Measurements from ENCODE around the gene CORO6.

CORO6 gene

GRCh38 chr17:29622337-29623282 is at the start of gene CORO6:
Gene CORO6, minus strand, starts transcription at chr17:29622912. Its CDS starts 1,491 bp downstream, at chr17:29621421.
- H3K27me3 ChIP-seq (ENCODE audit: control insufficient read depth, insufficient read depth, low read length), result peaks cover 3% of the 10 kb centered on the region; the same call in 1 of the 2 replicates
- H3K4me1 ChIP-seq (ENCODE audit: control insufficient read depth, insufficient read depth, low read length), result peaks cover 6% of the 10 kb centered on the region
- H3K4me3 ChIP-seq (ENCODE audit: low read length), result peak within 1 kb of the TSS; percentile 47
- no peak within 1 kb of the TSS for H3K27ac ChIP-seq (ENCODE audit: low read length)
- DNase-seq (ENCODE audit: low read depth, low spot score), result no peak
- H3K9me3 ChIP-seq (ENCODE audit: control insufficient read depth, insufficient read depth, low read length), result no peaks in the 10 kb centered on the region
- no CpG with 5 or more reads among the region's 77 CpGs for WGBS (ENCODE audit: insufficient coverage, insufficient read length)
- H3K36me3 ChIP-seq (ENCODE audit: control insufficient read depth, insufficient read depth, low read length), result no peaks in the 10 kb centered on the region

- no peaks in the 10 kb centered on the region for H3K4me1 ChIP-seq (ENCODE audit: control insufficient read depth, insufficient read depth, low read length)
- no peaks in the 10 kb centered on the region for H3K27me3 ChIP-seq (ENCODE audit: control insufficient read depth, insufficient read depth, low read length)
- DNase-seq (ENCODE audit: low read depth, low spot score), result no peak
- H3K27ac ChIP-seq (ENCODE audit: low read length), result no peak overlapping the region
- H3K4me3 ChIP-seq (ENCODE audit: low read length), result no peak overlapping the region
- no CpG with 5 or more reads among the region's 5 CpGs for WGBS (ENCODE audit: insufficient coverage, insufficient read length)
- no peaks in the 10 kb centered on the region for H3K36me3 ChIP-seq (ENCODE audit: control insufficient read depth, insufficient read depth, low read length)
- no peaks in the 10 kb centered on the region for H3K9me3 ChIP-seq (ENCODE audit: control insufficient read depth, insufficient read depth, low read length)
These were observed 48.9 kb upstream of the CORO6 start for GRCh38 chr17:29671661-29672060.

- no peaks in the 10 kb centered on the region for H3K9me3 ChIP-seq (ENCODE audit: control insufficient read depth, insufficient read depth, low read length)
- no peak overlapping the region for H3K4me3 ChIP-seq (ENCODE audit: low read length)
- no peaks in the 10 kb centered on the region for H3K4me1 ChIP-seq (ENCODE audit: control insufficient read depth, insufficient read depth, low read length)
- H3K27ac ChIP-seq (ENCODE audit: low read length), result no peak overlapping the region
- no peaks in the 10 kb centered on the region for H3K27me3 ChIP-seq (ENCODE audit: control insufficient read depth, insufficient read depth, low read length)
- DNase-seq (ENCODE audit: low read depth, low spot score), result no peak
- H3K36me3 ChIP-seq (ENCODE audit: control insufficient read depth, insufficient read depth, low read length), result no peaks in the 10 kb centered on the region
These were observed 46.6 kb upstream of the CORO6 start for GRCh38 chr17:29669266-29669665.

GRCh38 chr17:29667969-29668368 is 45.3 kb upstream of the CORO6 start:
- H3K4me1 ChIP-seq (ENCODE audit: control insufficient read depth, insufficient read depth, low read length), result no peaks in the 10 kb centered on the region
- no peak overlapping the region for H3K27ac ChIP-seq (ENCODE audit: low read length)
- DNase-seq (ENCODE audit: low read depth, low spot score), result no peak
- no peaks in the 10 kb centered on the region for H3K36me3 ChIP-seq (ENCODE audit: control insufficient read depth, insufficient read depth, low read length)
- H3K4me3 ChIP-seq (ENCODE audit: low read length), result no peak overlapping the region
- no peaks in the 10 kb centered on the region for H3K9me3 ChIP-seq (ENCODE audit: control insufficient read depth, insufficient read depth, low read length)
- no peaks in the 10 kb centered on the region for H3K27me3 ChIP-seq (ENCODE audit: control insufficient read depth, insufficient read depth, low read length)

GRCh38 chr17:29665481-29665810 is 42.7 kb upstream of the CORO6 start:
- Histone ChIP-seq H3K36me3 (ENCODE audit: control insufficient read depth, insufficient read depth, low read length) (no peaks in the 10 kb centered on the region), H3K27ac (ENCODE audit: low read length) (no peak overlapping the region), H3K4me3 (ENCODE audit: low read length) (no peak overlapping the region), H3K9me3 (ENCODE audit: control insufficient read depth, insufficient read depth, low read length) (no peaks in the 10 kb centered on the region), H3K27me3 (ENCODE audit: control insufficient read depth, insufficient read depth, low read length) (no peaks in the 10 kb centered on the region), H3K4me1 (ENCODE audit: control insufficient read depth, insufficient read depth, low read length) (no peaks in the 10 kb centered on the region)
- no peak for DNase-seq (ENCODE audit: low read depth, low spot score)
- no CpG with 5 or more reads among the region's 1 CpG for WGBS (ENCODE audit: insufficient coverage, insufficient read length)

- no CpG with 5 or more reads among the region's 2 CpGs for WGBS (ENCODE audit: insufficient coverage, insufficient read length)
- no peaks in the 10 kb centered on the region for H3K4me1 ChIP-seq (ENCODE audit: control insufficient read depth, insufficient read depth, low read length)
- no peaks in the 10 kb centered on the region for H3K36me3 ChIP-seq (ENCODE audit: control insufficient read depth, insufficient read depth, low read length)
- no peak overlapping the region for H3K27ac ChIP-seq (ENCODE audit: low read length)
- DNase-seq (ENCODE audit: low read depth, low spot score), result no peak
- H3K4me3 ChIP-seq (ENCODE audit: low read length), result no peak overlapping the region
- H3K9me3 ChIP-seq (ENCODE audit: control insufficient read depth, insufficient read depth, low read length), result no peaks in the 10 kb centered on the region
- no peaks in the 10 kb centered on the region for H3K27me3 ChIP-seq (ENCODE audit: control insufficient read depth, insufficient read depth, low read length)
These were observed 42.2 kb upstream of the CORO6 start for GRCh38 chr17:29664743-29665480.

GRCh38 chr17:29663155-29663554 is 40.4 kb upstream of the CORO6 start:
- no peaks in the 10 kb centered on the region for H3K9me3 ChIP-seq (ENCODE audit: control insufficient read depth, insufficient read depth, low read length)
- no CpG with 5 or more reads among the region's 1 CpG for WGBS (ENCODE audit: insufficient coverage, insufficient read length)
- H3K4me1 ChIP-seq (ENCODE audit: control insufficient read depth, insufficient read depth, low read length), result no peaks in the 10 kb centered on the region
- H3K27ac ChIP-seq (ENCODE audit: low read length), result no peak overlapping the region
- H3K27me3 ChIP-seq (ENCODE audit: control insufficient read depth, insufficient read depth, low read length), result no peaks in the 10 kb centered on the region
- no peak for DNase-seq (ENCODE audit: low read depth, low spot score)
- no peaks in the 10 kb centered on the region for H3K36me3 ChIP-seq (ENCODE audit: control insufficient read depth, insufficient read depth, low read length)
- H3K4me3 ChIP-seq (ENCODE audit: low read length), result no peak overlapping the region

GRCh38 chr17:29661213-29661612 is 38.5 kb upstream of the CORO6 start:
- H3K27ac ChIP-seq (ENCODE audit: low read length), result no peak overlapping the region
- H3K9me3 ChIP-seq (ENCODE audit: control insufficient read depth, insufficient read depth, low read length), result no peaks in the 10 kb centered on the region
- WGBS (ENCODE audit: insufficient coverage, insufficient read length), result no CpG with 5 or more reads among the region's 2 CpGs
- no peak overlapping the region for H3K4me3 ChIP-seq (ENCODE audit: low read length)
- no peaks in the 10 kb centered on the region for H3K4me1 ChIP-seq (ENCODE audit: control insufficient read depth, insufficient read depth, low read length)
- no peaks in the 10 kb centered on the region for H3K36me3 ChIP-seq (ENCODE audit: control insufficient read depth, insufficient read depth, low read length)
- DNase-seq (ENCODE audit: low read depth, low spot score), result no peak
- H3K27me3 ChIP-seq (ENCODE audit: control insufficient read depth, insufficient read depth, low read length), result no peaks in the 10 kb centered on the region

GRCh38 chr17:29659155-29659554 is 36.4 kb upstream of the CORO6 start:
- no CpG with 5 or more reads among the region's 2 CpGs for WGBS (ENCODE audit: insufficient coverage, insufficient read length)
- H3K27ac ChIP-seq (ENCODE audit: low read length), result no peak overlapping the region
- no peaks in the 10 kb centered on the region for H3K27me3 ChIP-seq (ENCODE audit: control insufficient read depth, insufficient read depth, low read length)
- H3K9me3 ChIP-seq (ENCODE audit: control insufficient read depth, insufficient read depth, low read length), result no peaks in the 10 kb centered on the region
- H3K4me3 ChIP-seq (ENCODE audit: low read length), result no peak overlapping the region
- H3K36me3 ChIP-seq (ENCODE audit: control insufficient read depth, insufficient read depth, low read length), result no peaks in the 10 kb centered on the region
- no peak for DNase-seq (ENCODE audit: low read depth, low spot score)
- no peaks in the 10 kb centered on the region for H3K4me1 ChIP-seq (ENCODE audit: control insufficient read depth, insufficient read depth, low read length)

- Histone ChIP-seq H3K27ac (ENCODE audit: low read length) (no peak overlapping the region), H3K36me3 (ENCODE audit: control insufficient read depth, insufficient read depth, low read length) (no peaks in the 10 kb centered on the region), H3K4me3 (ENCODE audit: low read length) (no peak overlapping the region), H3K4me1 (ENCODE audit: control insufficient read depth, insufficient read depth, low read length) (no peaks in the 10 kb centered on the region), H3K9me3 (ENCODE audit: control insufficient read depth, insufficient read depth, low read length) (no peaks in the 10 kb centered on the region), H3K27me3 (ENCODE audit: control insufficient read depth, insufficient read depth, low read length) (no peaks in the 10 kb centered on the region)
- DNase-seq (ENCODE audit: low read depth, low spot score), result no peak
- no CpG with 5 or more reads among the region's 6 CpGs for WGBS (ENCODE audit: insufficient coverage, insufficient read length)
These were observed 32.6 kb upstream of the CORO6 start for GRCh38 chr17:29655323-29655722.

Measured in iPS DF 6.9 (cell line).